ENCODE data around the gene CDX1.

DNA sequence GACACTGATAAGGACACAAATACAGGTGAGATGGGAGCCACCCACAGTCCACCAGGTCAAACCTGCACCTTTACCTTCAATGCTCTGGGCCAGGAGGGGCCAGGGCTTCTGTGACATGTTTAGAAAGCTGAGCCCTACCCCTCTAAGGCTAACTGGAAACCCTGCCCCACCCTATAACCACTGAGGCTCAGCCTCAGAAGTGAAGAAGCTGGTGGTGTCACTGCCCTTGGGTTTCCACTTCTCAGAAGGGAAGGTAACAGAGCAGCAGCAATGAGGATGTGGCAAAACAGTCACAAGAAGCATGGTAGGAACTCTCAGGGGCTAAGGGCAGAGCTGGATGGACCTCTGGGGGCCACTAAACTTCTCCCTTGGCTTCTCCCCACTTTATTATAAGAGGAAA lies 17.0 kb upstream of the CDX1 start:
- TF ChIP-seq POLR2A (IDR thresholded peaks at IDR 0.05), result no peak
- TF ChIP-seq, protein P1, sequence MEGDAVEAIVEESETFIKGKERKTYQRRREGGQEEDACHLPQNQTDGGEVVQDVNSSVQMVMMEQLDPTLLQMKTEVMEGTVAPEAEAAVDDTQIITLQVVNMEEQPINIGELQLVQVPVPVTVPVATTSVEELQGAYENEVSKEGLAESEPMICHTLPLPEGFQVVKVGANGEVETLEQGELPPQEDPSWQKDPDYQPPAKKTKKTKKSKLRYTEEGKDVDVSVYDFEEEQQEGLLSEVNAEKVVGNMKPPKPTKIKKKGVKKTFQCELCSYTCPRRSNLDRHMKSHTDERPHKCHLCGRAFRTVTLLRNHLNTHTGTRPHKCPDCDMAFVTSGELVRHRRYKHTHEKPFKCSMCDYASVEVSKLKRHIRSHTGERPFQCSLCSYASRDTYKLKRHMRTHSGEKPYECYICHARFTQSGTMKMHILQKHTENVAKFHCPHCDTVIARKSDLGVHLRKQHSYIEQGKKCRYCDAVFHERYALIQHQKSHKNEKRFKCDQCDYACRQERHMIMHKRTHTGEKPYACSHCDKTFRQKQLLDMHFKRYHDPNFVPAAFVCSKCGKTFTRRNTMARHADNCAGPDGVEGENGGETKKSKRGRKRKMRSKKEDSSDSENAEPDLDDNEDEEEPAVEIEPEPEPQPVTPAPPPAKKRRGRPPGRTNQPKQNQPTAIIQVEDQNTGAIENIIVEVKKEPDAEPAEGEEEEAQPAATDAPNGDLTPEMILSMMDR (IDR thresholded peaks at IDR 0.05), result no peak
